GM12878 (cell line): ENCODE measurements around the gene EIF1. TPM values are rescaled to one million over a fixed set of nuclear protein-coding genes. Genes with fewer than 3 reads are reported as not detected.

ENCODE experiments used
- ATAC-seq: fragments of 200-7000 bp; cut with Tn5 transposase; 3 replicates; pipeline ENCODE4 v1.9.1; 2020; ENCODE audit warnings: mild to moderate bottlenecking, moderate library complexity
- BruUV-seq: library from RNA; stranded (reverse); fragments of 400-500 nt; replicated peaks from 2 replicates; lab custom pipeline; 2021; lab: Mats Ljungman, UMichigan
- CTCF ChIA-PET: fragments of 300-600 bp; sonication (Branson Sonifier 250); formaldehyde crosslinking; extraction: SDS; loops from one replicate; lab custom pipeline; 2021; ENCODE audit warnings: inconsistent platforms; lab: Yijun Ruan, JAX
- POLR2A ChIA-PET: fragments of 350-600 bp; formaldehyde crosslinking; extraction: SDS; loops from one replicate; lab custom pipeline; 2021; ENCODE audit warnings: inconsistent platforms; lab: Charles Lee
- RAD21 ChIA-PET: fragments of 300-600 bp; sonication (Branson Sonifier 250); formaldehyde crosslinking; loops from one replicate; lab custom pipeline; 2023; ENCODE audit warnings: antibody characterized with exemption; ENCODE audit not compliant: unreplicated experiment; lab: Charles Lee
- SMC1A ChIA-PET: fragments of 300-600 bp; sonication (Branson Sonifier 250); formaldehyde crosslinking; loops from one replicate; lab custom pipeline; 2023; ENCODE audit not compliant: unreplicated experiment, uncharacterized antibody; lab: Charles Lee
- DNase-seq: peaks from one replicate; pipeline ENCODE4 v3.0.0-alpha.2; 2011; ENCODE audit warnings: low read depth, low spot score
- FAIRE-seq: peaks from 3 replicates; lab custom pipeline; 2011; peaks lifted over from hg19 to GRCh38; lab: Jason Lieb, UNC
- H2AFZ ChIP-seq: 2 replicates; pipeline ENCODE4 v1.6.0; 2011; ENCODE audit warnings: low read depth, low read length, control low read depth; ENCODE audit not compliant: control insufficient read depth
- H3K27ac ChIP-seq: 2 replicates; pipeline ENCODE4 v1.5.1; 2011; ENCODE audit warnings: control low read depth; ENCODE audit not compliant: control insufficient read depth, insufficient read depth
- H3K27me3 ChIP-seq, 2 experiments: replicated peaks in 1 of 2; 2 replicates each; pipeline versions ENCODE4 v1.6.0 to v1.6.1; 2011; ENCODE audit warnings: low read length in 1 of 2; ENCODE audit not compliant: control insufficient read depth in 2 of 2, insufficient read depth in 2 of 2
- H3K36me3 ChIP-seq, 2 experiments: 2 replicates each; pipeline ENCODE4 v1.5.1; 2011; ENCODE audit warnings: low read length in 1 of 2; ENCODE audit not compliant: control insufficient read depth in 2 of 2, insufficient read depth in 2 of 2
- H3K4me1 ChIP-seq: 2 replicates; pipeline ENCODE4 v1.6.1; 2011; ENCODE audit warnings: mild to moderate bottlenecking, low read length, moderate library complexity, mixed read lengths; ENCODE audit not compliant: control insufficient read depth, insufficient read depth
- H3K4me2 ChIP-seq: 2 replicates; pipeline ENCODE4 v1.6.0; 2011; ENCODE audit warnings: control low read depth; ENCODE audit not compliant: control insufficient read depth, insufficient read depth
- H3K4me3 ChIP-seq: fragments of 200-600 bp; sonication (generic); 2 replicates; pipeline ENCODE4 v1.5.1; 2016
- H3K79me2 ChIP-seq: 2 replicates; pipeline ENCODE4 v1.6.0; 2011; ENCODE audit warnings: low read length; ENCODE audit not compliant: control insufficient read depth, insufficient read depth
- H3K9ac ChIP-seq: 2 replicates; pipeline ENCODE4 v1.8.0; 2011; ENCODE audit warnings: low read length, control low read depth, mixed read lengths; ENCODE audit not compliant: control insufficient read depth, insufficient read depth
- H3K9me3 ChIP-seq: replicated peaks from 3 replicates; pipeline ENCODE4 v1.5.1; 2011; ENCODE audit warnings: mild to moderate bottlenecking, low read length; ENCODE audit not compliant: control insufficient read depth, insufficient read depth
- H4K20me1 ChIP-seq: 2 replicates; pipeline ENCODE4 v1.6.0; 2011; ENCODE audit not compliant: control insufficient read depth, insufficient read depth
- EP300 ChIP-seq, 2 experiments: fragments of 150-350 bp in 1 of 2; IDR thresholded peaks; 2 replicates each; pipeline ENCODE4 v1.6.1; 2011 to 2012; ENCODE audit warnings: low read depth in 2 of 2, low read length in 2 of 2, borderline replicate concordance in 1 of 2, improper control_type of control experiment in 1 of 2, inconsistent platforms in 1 of 2; ENCODE audit not compliant: control insufficient read depth in 1 of 2
- ZBTB40 ChIP-seq: fragments of 450-650 bp; IDR thresholded peaks from 2 replicates; pipeline ENCODE4 v1.6.1; 2016; ENCODE audit warnings: mild to moderate bottlenecking, moderate library complexity, borderline replicate concordance
- WGBS: methylation state at CpG from one replicate; pipeline ENCODE4 v1.1.6; 2016; ENCODE audit warnings: low lambda C conversion rate; ENCODE audit not compliant: insufficient replicate concordance, insufficient coverage; ENCODE audit errors: missing lambda C conversion rate; 5-methylcytosine and 5-hydroxymethylcytosine counted together
- in situ Hi-C: fragments of 300-500 bp; cut with MboI; formaldehyde crosslinking; loops from 9 replicates; pipeline ENCODE4 v1.14.3; 2018; ENCODE audit warnings: mixed read lengths
- intact Hi-C: fragments of 100-400 bp; cut with micrococcal nuclease; formaldehyde crosslinking; loops from one replicate; pipeline ENCODE4 v1.14.2; 2022; ENCODE audit not compliant: unreplicated experiment
- polyA plus RNA-seq, 11 experiments: library from polyadenylated mRNA; depleted of rRNA in 4 of 11; unstranded in 6 of 11; stranded (reverse) in 5 of 11; fragments of >200 nt; fragmentation: Nextera tagmentation in 4 of 11; fragmentation: Illumina TruSeq in 1 of 11; extraction: Ambion mirVana in 4 of 11; extraction: Trizol in 1 of 11; gene quantifications; 1 replicate in 1 of 11; 2 replicates in 10 of 11; pipeline versions ENCODE4 v1.2.1 to v1.2.3, GENCODE V29; 2011 to 2016; ENCODE audit warnings: inconsistent platforms in 2 of 11, missing spikeins in 2 of 11, low read depth in 1 of 11
- total RNA-seq, 4 experiments: library from RNA; depleted of rRNA in 3 of 4; stranded (reverse); fragments of >200 nt in 3 of 4; fragmentation: Illumina TruSeq in 1 of 4; extraction: Trizol in 1 of 4; gene quantifications; 2 replicates each; pipeline versions ENCODE4 v1.2.1 to v1.2.3, GENCODE V29; 2013 to 2021
- TF ChIP-seq, protein P1 (sequence below): IDR thresholded peaks from 2 replicates; pipeline ENCODE4 v1.6.1; 2011; ENCODE audit warnings: borderline replicate concordance, low read depth, mild to moderate bottlenecking, moderate library complexity, low read length; ENCODE audit not compliant: insufficient read depth, poor library complexity, severe bottlenecking

EIF1 gene
- total and polyA plus RNA-seq, 10 of the 15 experiments (the other 5 are each of a cell fraction or from before 2014, with no cell fraction given), result 39.4 to 815 (median 480) TPM

DNA sequence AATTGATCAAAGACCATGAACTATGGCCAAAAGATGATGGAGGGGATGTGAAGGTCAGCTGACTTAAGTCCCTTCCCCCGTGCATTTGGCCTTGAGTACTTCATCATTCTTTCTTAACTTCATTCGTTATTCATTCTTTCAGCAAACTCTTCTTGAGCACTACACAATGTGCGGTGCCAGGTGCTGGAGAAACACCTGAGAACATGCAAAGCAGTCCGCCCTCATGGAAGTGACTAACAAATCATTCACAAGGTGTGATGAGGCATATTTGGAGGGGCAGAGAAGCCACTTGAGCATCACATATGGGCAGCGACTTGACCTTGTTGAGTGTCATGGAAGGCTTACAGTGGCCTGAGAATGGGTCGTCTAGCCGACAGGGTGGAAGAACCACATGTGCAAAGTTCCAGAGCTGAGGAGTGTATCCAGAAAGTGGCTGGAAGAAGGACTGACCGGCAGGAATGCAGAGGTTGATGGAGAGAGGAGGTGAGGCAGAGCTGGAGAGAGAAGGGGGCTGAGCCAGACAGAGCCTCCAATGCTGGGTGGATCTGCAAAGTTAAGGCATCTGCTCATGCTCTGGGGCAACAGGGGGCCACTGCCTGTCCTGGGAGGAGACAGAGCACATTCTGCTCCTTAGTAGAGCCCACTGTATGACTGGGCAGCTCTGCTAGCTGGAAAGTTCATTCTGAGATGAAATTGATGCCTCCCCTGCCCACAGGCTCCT, 25.1 kb upstream of the EIF1 start:
- TF ChIP-seq, protein P1, sequence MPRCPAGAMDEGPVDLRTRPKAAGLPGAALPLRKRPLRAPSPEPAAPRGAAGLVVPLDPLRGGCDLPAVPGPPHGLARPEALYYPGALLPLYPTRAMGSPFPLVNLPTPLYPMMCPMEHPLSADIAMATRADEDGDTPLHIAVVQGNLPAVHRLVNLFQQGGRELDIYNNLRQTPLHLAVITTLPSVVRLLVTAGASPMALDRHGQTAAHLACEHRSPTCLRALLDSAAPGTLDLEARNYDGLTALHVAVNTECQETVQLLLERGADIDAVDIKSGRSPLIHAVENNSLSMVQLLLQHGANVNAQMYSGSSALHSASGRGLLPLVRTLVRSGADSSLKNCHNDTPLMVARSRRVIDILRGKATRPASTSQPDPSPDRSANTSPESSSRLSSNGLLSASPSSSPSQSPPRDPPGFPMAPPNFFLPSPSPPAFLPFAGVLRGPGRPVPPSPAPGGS, result no peak
- TF ChIP-seq ZBTB40, result no peak
- no peak for TF ChIP-seq EP300 (IDR thresholded peaks at IDR 0.05; ENCODE audit: borderline replicate concordance in 1 of 2, control insufficient read depth in 1 of 2, low read depth in 2 of 2, low read length in 2 of 2)
- WGBS, result 16% methylated on average over 8 of the region's 8 CpGs
- no peaks in the 10 kb centered on the region for H3K27me3 ChIP-seq
- intact Hi-C loops, result loop anchor here (5.0 kb wide), 4 partner anchors 71 to 861 kb away; no protein-coding TSS in a partner anchor
- H3K27ac ChIP-seq, result no peak overlapping the region
- H3K9ac ChIP-seq, result no peak overlapping the region
- ChIA-PET RAD21 (interaction anchor here (0.8 to 9.6 kb wide), 15 partner anchors 15 to 1246 kb away, joined by 3 to 193 read pairs (median 5); partner anchors contain the start of genes EIF1 and TOP2A), CTCF (interaction anchor here (0.6 to 12.0 kb wide), 46 partner anchors 10 to 1359 kb away, joined by 3 to 420 read pairs (median 4); partner anchors contain the start of genes EIF1, KRT12, KRT20 and KRT24), POLR2A (interaction anchor here (0.5 to 8.3 kb wide), 5 partner anchors 14 to 1214 kb away, joined by 3 to 103 read pairs (median 4); partner anchors contain the start of gene EIF1), SMC1A (interaction anchor here (0.8 to 6.9 kb wide), 19 partner anchors 10 to 1246 kb away, joined by 3 to 92 read pairs (median 6); partner anchors contain the start of genes EIF1 and TOP2A)
- ATAC-seq, result no peak
- no peak for DNase-seq
- H3K4me3 ChIP-seq, result no peak overlapping the region
- in situ Hi-C loops, result loop anchor here (5.0 to 10.0 kb wide), 4 partner anchors 116 to 1049 kb away; no protein-coding TSS in a partner anchor
- peaks cover 25% of the 10 kb centered on the region for H3K4me1 ChIP-seq
- no peaks in the 10 kb centered on the region for H3K9me3 ChIP-seq
- no peak overlapping the region for H2AFZ ChIP-seq
- no peak for FAIRE-seq
- no peaks in the 10 kb centered on the region for H3K79me2 ChIP-seq
- BruUV-seq, result no TSS peak
- H4K20me1 ChIP-seq, result no peaks in the 10 kb centered on the region
- H3K36me3 ChIP-seq, result no peaks in the 10 kb centered on the region
- no peak overlapping the region for H3K4me2 ChIP-seq
